HG02642 (cell line): ENCODE measurements around the gene SLCO6A1.
"Not testable (repeated sequence)": the region's sequence is repeated elsewhere in the genome, so short reads cannot be mapped to it uniquely, and the experiment has no call there.

ENCODE experiments used
- ATAC-seq: cut with Tn5 transposase; IDR thresholded peaks from one replicate; pipeline ENCODE4 v1.9.1; 2021; ENCODE audit warnings: mild to moderate bottlenecking; ENCODE audit not compliant: unreplicated experiment, poor library complexity

Gene SLCO6A1

GRCh38 chr5:102498271-102499034 lies at the start of gene SLCO6A1:
Gene SLCO6A1, minus strand, starts transcription at chr5:102499001. Its CDS starts 157 bp downstream, at chr5:102498844.
- no peak for ATAC-seq

GRCh38 chr5:102547141-102548035 lies 48.6 kb upstream of the SLCO6A1 start:
- no peak for ATAC-seq

- ATAC-seq, result peak; percentile 81
Observed at GRCh38 chr5:102545175-102545574, 46.4 kb upstream of the SLCO6A1 start.

- ATAC-seq, result no peak
Observed at GRCh38 chr5:102542057-102542456, 43.3 kb upstream of the SLCO6A1 start.

GRCh38 chr5:102539996-102540728 lies 41.4 kb upstream of the SLCO6A1 start:
- no peak for ATAC-seq

- no peak for ATAC-seq
Observed at GRCh38 chr5:102539562-102539961, 40.8 kb upstream of the SLCO6A1 start.

- no peak for ATAC-seq
Observed at GRCh38 chr5:102537011-102537410, 38.2 kb upstream of the SLCO6A1 start.

- ATAC-seq, result no peak
Observed at GRCh38 chr5:102536323-102536928, 37.6 kb upstream of the SLCO6A1 start.

- no peak for ATAC-seq
Observed at GRCh38 chr5:102532123-102532522, 33.3 kb upstream of the SLCO6A1 start.

- ATAC-seq, result peak; percentile 79
Observed at GRCh38 chr5:102531506-102531905, 32.7 kb upstream of the SLCO6A1 start.

- no peak for ATAC-seq
Observed at GRCh38 chr5:102529447-102529846, 30.6 kb upstream of the SLCO6A1 start.

GRCh38 chr5:102529031-102529430 lies 30.2 kb upstream of the SLCO6A1 start:
- ATAC-seq, result no peak

- no peak for ATAC-seq
Observed at GRCh38 chr5:102528600-102528999, 29.8 kb upstream of the SLCO6A1 start.

- ATAC-seq, result no peak
Observed at GRCh38 chr5:102527547-102527946, 28.7 kb upstream of the SLCO6A1 start.

GRCh38 chr5:102523541-102524175 lies 24.9 kb upstream of the SLCO6A1 start:
- peak; percentile 100 for ATAC-seq

GRCh38 chr5:102511666-102512065 lies 12.9 kb upstream of the SLCO6A1 start:
- no peak for ATAC-seq

GRCh38 chr5:102491261-102491914 lies 7.4 kb downstream of the SLCO6A1 start:
- not testable (repeated sequence) for ATAC-seq

- ATAC-seq, result no peak
Observed at GRCh38 chr5:102483736-102484135, 15.1 kb downstream of the SLCO6A1 start.

GRCh38 chr5:102481054-102481715 lies 17.6 kb downstream of the SLCO6A1 start:
- no peak for ATAC-seq
